Activated CD8-positive, alpha-beta T cell treated with anti-CD3 and anti-CD28 coated beads for 36 hours (primary cell): ENCODE measurements around the gene MEIOB. TPM values are rescaled to one million over a fixed set of nuclear protein-coding genes. Genes with fewer than 3 reads are reported as not detected.

Experiments
- ATAC-seq: fragments of 200-7000 bp; cut with Tn5 transposase; one replicate; pipeline ENCODE4 v1.10.0; 2021; ENCODE audit warnings: mild to moderate bottlenecking, moderate library complexity
- CTCF ChIA-PET: fragments of 350-600 bp; sonication (Branson Sonifier 250); formaldehyde crosslinking; loops from one replicate; lab custom pipeline; 2021; ENCODE audit warnings: antibody characterized with exemption; lab: Charles Lee
- POLR2A ChIA-PET: fragments of 350-600 bp; sonication (Branson Sonifier 250); formaldehyde crosslinking; loops from one replicate; lab custom pipeline; 2021; ENCODE audit warnings: antibody characterized with exemption; lab: Charles Lee
- DNase-seq: peaks from one replicate; pipeline ENCODE4 v3.0.0-alpha.2; 2020
- H3K27ac Mint-ChIP-seq: one replicate; pipeline ENCODE4 v1.8.0; 2021; ENCODE audit warnings: mild to moderate bottlenecking, mixed read lengths
- H3K27me3 Mint-ChIP-seq: one replicate; pipeline ENCODE4 v1.8.0; 2021; ENCODE audit warnings: mixed read lengths
- H3K36me3 Mint-ChIP-seq: one replicate; pipeline ENCODE4 v1.8.0; 2021; ENCODE audit warnings: low read depth, mixed read lengths
- H3K4me1 Mint-ChIP-seq: one replicate; pipeline ENCODE4 v1.8.0; 2021; ENCODE audit warnings: low read depth, mixed read lengths
- H3K4me3 Mint-ChIP-seq: one replicate; pipeline ENCODE4 v1.8.0; 2021; ENCODE audit warnings: mild to moderate bottlenecking, moderate library complexity, mixed read lengths
- H3K9me3 Mint-ChIP-seq: one replicate; pipeline ENCODE4 v1.8.0; 2021; ENCODE audit warnings: mixed read lengths
- CTCF ChIP-seq: fragments of 200-600 bp; IDR thresholded peaks from one replicate; pipeline ENCODE4 v1.8.0; 2022; ENCODE audit warnings: antibody characterized with exemption, mild to moderate bottlenecking
- intact Hi-C: fragments of 100-400 bp; cut with micrococcal nuclease; formaldehyde crosslinking; loops from one replicate; pipeline ENCODE4 v1.10.0; 2022
- total RNA-seq, 2 experiments: library from RNA; stranded (reverse); gene quantifications; one replicate each; pipeline ENCODE4 v1.2.3, GENCODE V29; 2021

MEIOB gene
- total RNA-seq, 2 experiments from 2014 or later: 0.34 to 0.40 TPM

DNA sequence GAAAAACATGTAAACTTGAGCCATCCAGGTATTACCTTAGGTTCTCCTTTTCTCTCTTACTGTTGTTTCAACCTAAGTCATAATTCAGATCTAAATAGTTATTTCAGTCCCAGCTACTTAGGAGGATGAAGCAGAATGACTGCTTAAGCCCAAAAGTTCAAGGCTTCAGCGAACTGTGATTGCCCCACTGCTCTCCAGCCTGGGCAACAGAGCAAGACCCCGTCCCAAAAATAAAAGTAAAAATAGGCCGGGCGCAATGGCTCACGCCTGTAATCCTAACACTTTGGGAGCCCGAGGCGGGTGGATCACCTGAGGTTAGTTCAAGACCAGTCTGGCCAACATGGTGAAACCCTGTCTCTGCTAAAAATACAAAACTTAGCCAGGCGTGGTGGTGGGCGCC lies 9.6 kb downstream of the MEIOB start:
- no peak for ATAC-seq
- POLR2A ChIA-PET: interaction anchor here (0.6 kb wide), 1 partner anchor 81 kb away, joined by 3 read pairs; no protein-coding TSS in a partner anchor
- H3K4me1 Mint-ChIP-seq: peaks cover 4% of the 10 kb centered on the region
- no peak overlapping the region for H3K4me3 Mint-ChIP-seq
- no peak for TF ChIP-seq CTCF
- no peak for DNase-seq
- peaks cover 21% of the 10 kb centered on the region for H3K27me3 Mint-ChIP-seq
- H3K36me3 Mint-ChIP-seq: no peaks in the 10 kb centered on the region
- H3K27ac Mint-ChIP-seq: no peak overlapping the region
- intact Hi-C loops: loop anchor here (5.0 kb wide), 1 partner anchor 55 kb away; the partner anchor contains the start of gene HS3ST6
- CTCF ChIA-PET: interaction anchor here (0.6 to 3.8 kb wide), 14 partner anchors 12 to 279 kb away, joined by 3 to 29 read pairs (median 4); partner anchors contain the start of genes MSRB1, NUBP2 and SPSB3
- H3K9me3 Mint-ChIP-seq: no peaks in the 10 kb centered on the region

DNA sequence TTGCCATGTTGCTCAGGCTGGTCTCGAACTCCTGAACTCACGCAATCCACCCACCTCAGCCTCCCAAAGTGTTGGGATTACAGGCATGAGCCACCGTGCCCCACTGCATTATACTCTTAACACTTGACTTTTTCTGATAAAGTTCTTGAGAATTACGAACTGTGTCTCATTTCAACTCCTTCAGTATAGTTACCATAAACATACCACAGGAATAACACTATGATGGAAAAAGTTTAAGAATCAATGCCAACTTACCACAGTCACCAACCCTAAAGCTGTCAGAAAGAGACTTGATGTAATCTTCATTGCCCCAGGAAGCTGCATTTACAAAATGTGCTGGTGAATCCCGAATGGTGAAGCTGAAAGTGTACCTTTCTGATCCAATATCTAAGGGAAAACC lies 10.2 kb downstream of the MEIOB start:
- H3K27ac Mint-ChIP-seq: no peak overlapping the region
- H3K4me3 Mint-ChIP-seq: no peak overlapping the region
- H3K27me3 Mint-ChIP-seq: peaks cover 21% of the 10 kb centered on the region
- TF ChIP-seq CTCF: no peak
- ATAC-seq (no peak), DNase-seq (no peak)
- no peaks in the 10 kb centered on the region for H3K9me3 Mint-ChIP-seq
- intact Hi-C loops: loop anchor here (5.0 kb wide), 1 partner anchor 56 kb away; the partner anchor contains the start of gene HS3ST6
- H3K4me1 Mint-ChIP-seq: peaks cover 9% of the 10 kb centered on the region
- H3K36me3 Mint-ChIP-seq: no peaks in the 10 kb centered on the region
- ChIA-PET CTCF (interaction anchor here (0.6 to 3.8 kb wide), 7 partner anchors 16 to 279 kb away, joined by 3 to 29 read pairs (median 4); partner anchors contain the start of genes MSRB1, NUBP2 and SPSB3), POLR2A (no interaction called here)

DNA sequence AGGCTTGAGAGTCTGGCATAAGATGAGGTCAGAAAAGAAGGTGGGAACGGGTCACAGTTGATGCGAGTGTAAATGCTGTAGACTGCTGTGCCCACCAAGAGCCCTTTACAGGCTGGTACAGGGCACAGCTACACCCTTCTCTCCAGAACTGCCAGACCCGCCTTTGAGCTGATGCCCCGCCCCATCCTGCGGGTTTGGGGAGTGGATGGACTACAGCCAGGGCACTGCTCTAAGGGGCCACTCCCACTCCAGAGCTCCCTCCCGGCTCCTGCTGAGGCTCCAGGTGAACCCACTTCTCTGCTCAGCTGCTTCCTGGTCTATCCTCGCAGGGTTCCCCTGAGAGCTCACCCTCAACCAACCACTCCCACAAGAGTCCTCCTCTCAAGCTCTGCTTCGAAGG lies 12.3 kb downstream of the MEIOB start:
- POLR2A ChIA-PET: interaction anchor here (0.7 kb wide), 1 partner anchor 968 kb away, joined by 3 read pairs; no protein-coding TSS in a partner anchor
- peaks cover 22% of the 10 kb centered on the region for H3K4me1 Mint-ChIP-seq
- CTCF ChIA-PET: interaction anchor here (1.0 to 1.7 kb wide), 3 partner anchors 13 to 70 kb away, joined by 3 to 4 read pairs (median 3); no protein-coding TSS in a partner anchor
- H3K27me3 Mint-ChIP-seq: peaks cover 19% of the 10 kb centered on the region
- no peak for ATAC-seq
- H3K27ac Mint-ChIP-seq: no peak overlapping the region
- no peak for DNase-seq
- no peak overlapping the region for H3K4me3 Mint-ChIP-seq
- H3K36me3 Mint-ChIP-seq: no peaks in the 10 kb centered on the region
- intact Hi-C loops: loop anchor here (5.0 kb wide), 1 partner anchor 58 kb away; the partner anchor contains the start of gene HS3ST6
- H3K9me3 Mint-ChIP-seq: no peaks in the 10 kb centered on the region
- TF ChIP-seq CTCF: no peak

- TF ChIP-seq CTCF: no peak
- intact Hi-C loops: no loop called here
- peaks cover 17% of the 10 kb centered on the region for H3K27me3 Mint-ChIP-seq
- no peak overlapping the region for H3K27ac Mint-ChIP-seq
- DNase-seq (no peak), ATAC-seq (no peak)
- H3K36me3 Mint-ChIP-seq: no peaks in the 10 kb centered on the region
- H3K4me1 Mint-ChIP-seq: peaks cover 24% of the 10 kb centered on the region
- ChIA-PET POLR2A (interaction anchor here (1.0 to 1.4 kb wide), 2 partner anchors 12 to 107 kb away, joined by 3 to 5 read pairs; partner anchors contain the start of gene RPS2), CTCF (interaction anchor here (0.7 to 1.7 kb wide), 2 partner anchors 12 to 71 kb away, joined by 3 read pairs; no protein-coding TSS in a partner anchor)
- no peaks in the 10 kb centered on the region for H3K9me3 Mint-ChIP-seq
- no peak overlapping the region for H3K4me3 Mint-ChIP-seq
Observed at GRCh38 chr16:1858189-1858865, 13.6 kb downstream of the MEIOB start.
